Measurements from ENCODE around the gene DNAI4.

DNAI4 gene

GRCh38 chr1:66867501-66867900, 57.2 kb downstream of the DNAI4 start:
- no peak overlapping the region for H3K4me3 ChIP-seq (ENCODE audit: low read depth, low read length)
- DNase-seq (ENCODE audit: low read depth) = no peak
- TF ChIP-seq CTCF (conservative IDR thresholded peaks at IDR 0.05; ENCODE audit: low read depth, low read length) = no peak

- TF ChIP-seq CTCF (conservative IDR thresholded peaks at IDR 0.05; ENCODE audit: low read depth, low read length) = no peak
- no peak for DNase-seq (ENCODE audit: low read depth)
- no peak overlapping the region for H3K4me3 ChIP-seq (ENCODE audit: low read depth, low read length)
Measured at GRCh38 chr1:66860529-66860928, 64.1 kb downstream of the DNAI4 start.

- no peak for DNase-seq (ENCODE audit: low read depth)
- no peak for TF ChIP-seq CTCF (conservative IDR thresholded peaks at IDR 0.05; ENCODE audit: low read depth, low read length)
Measured at GRCh38 chr1:66853379-66853778, 71.3 kb downstream of the DNAI4 start.

GRCh38 chr1:66852870-66853269, 71.8 kb downstream of the DNAI4 start:
- TF ChIP-seq CTCF (conservative IDR thresholded peaks at IDR 0.05; ENCODE audit: low read depth, low read length) = no peak
- DNase-seq (ENCODE audit: low read depth) = no peak
- no peak overlapping the region for H3K4me3 ChIP-seq (ENCODE audit: low read depth, low read length)

More at GRCh38 chr1:66853379-66853778, 71.3 kb downstream of the DNAI4 start:
- H3K4me3 ChIP-seq (ENCODE audit: low read depth, low read length) = no peak overlapping the region

- no peak overlapping the region for H3K4me3 ChIP-seq (ENCODE audit: low read depth, low read length)
- DNase-seq (ENCODE audit: low read depth) = no peak
- TF ChIP-seq CTCF (conservative IDR thresholded peaks at IDR 0.05; ENCODE audit: low read depth, low read length) = no peak
Measured at GRCh38 chr1:66850989-66851388, 73.7 kb downstream of the DNAI4 start.

GRCh38 chr1:66848193-66848592, 76.5 kb downstream of the DNAI4 start:
- DNase-seq (ENCODE audit: low read depth) = no peak
- no peak for TF ChIP-seq CTCF (conservative IDR thresholded peaks at IDR 0.05; ENCODE audit: low read depth, low read length)
- H3K4me3 ChIP-seq (ENCODE audit: low read depth, low read length) = no peak overlapping the region

GRCh38 chr1:66840929-66841328, 83.7 kb downstream of the DNAI4 start:
- no peak overlapping the region for H3K4me3 ChIP-seq (ENCODE audit: low read depth, low read length)
- no peak for DNase-seq (ENCODE audit: low read depth)
- no peak for TF ChIP-seq CTCF (conservative IDR thresholded peaks at IDR 0.05; ENCODE audit: low read depth, low read length)
